Measurements from ENCODE around the gene NHLH1.

NHLH1 gene

GRCh38 chr1:160410406-160411005 is 43.6 kb downstream of the NHLH1 start:
- TF ChIP-seq CTCF (IDR thresholded peaks at IDR 0.05; ENCODE audit: low read depth, low read length) (no peak), POLR2A (IDR thresholded peaks at IDR 0.05; ENCODE audit: extremely low read depth, insufficient read length) (no peak), MAX (IDR thresholded peaks at IDR 0.05; ENCODE audit: low read depth, low read length) (no peak)
- H3K4me3 ChIP-seq (ENCODE audit: low read depth, low read length), result no peak overlapping the region
- no peak for DNase-seq (ENCODE audit: low read depth)

- DNase-seq (ENCODE audit: low read depth), result no peak
- TF ChIP-seq MYC (IDR thresholded peaks at IDR 0.05; ENCODE audit: low read depth, low read length) (no peak), MAX (IDR thresholded peaks at IDR 0.05; ENCODE audit: low read depth, low read length) (no peak), POLR2A (IDR thresholded peaks at IDR 0.05; ENCODE audit: extremely low read depth, insufficient read length) (no peak), CTCF (IDR thresholded peaks at IDR 0.05; ENCODE audit: low read depth, low read length) (no peak)
- H3K4me3 ChIP-seq (ENCODE audit: low read depth, low read length), result no peak overlapping the region
Measured at GRCh38 chr1:160411271-160412027, 44.6 kb downstream of the NHLH1 start.

- no peak for DNase-seq (ENCODE audit: low read depth)
- no peak overlapping the region for H3K4me3 ChIP-seq (ENCODE audit: low read depth, low read length)
- no peak for TF ChIP-seq POLR2A (IDR thresholded peaks at IDR 0.05; ENCODE audit: extremely low read depth, insufficient read length)
Measured at GRCh38 chr1:160412028-160412362, 45.1 kb downstream of the NHLH1 start.

- TF ChIP-seq MYC (IDR thresholded peaks at IDR 0.05; ENCODE audit: low read depth, low read length) (no peak), CTCF (IDR thresholded peaks at IDR 0.05; ENCODE audit: low read depth, low read length) (no peak), MAX (IDR thresholded peaks at IDR 0.05; ENCODE audit: low read depth, low read length) (no peak), POLR2A (IDR thresholded peaks at IDR 0.05; ENCODE audit: extremely low read depth, insufficient read length) (no peak)
- DNase-seq (ENCODE audit: low read depth), result no peak
- H3K4me3 ChIP-seq (ENCODE audit: low read depth, low read length), result no peak overlapping the region
Measured at GRCh38 chr1:160413716-160414115, 46.8 kb downstream of the NHLH1 start.

GRCh38 chr1:160414881-160415280 is 48.0 kb downstream of the NHLH1 start:
- no peak overlapping the region for H3K4me3 ChIP-seq (ENCODE audit: low read depth, low read length)
- no peak for DNase-seq (ENCODE audit: low read depth)
- TF ChIP-seq MYC (IDR thresholded peaks at IDR 0.05; ENCODE audit: low read depth, low read length), result no peak
- no peak for TF ChIP-seq MAX (IDR thresholded peaks at IDR 0.05; ENCODE audit: low read depth, low read length)

GRCh38 chr1:160415696-160416290 is 48.9 kb downstream of the NHLH1 start:
- TF ChIP-seq POLR2A (IDR thresholded peaks at IDR 0.05; ENCODE audit: extremely low read depth, insufficient read length), result no peak
- TF ChIP-seq CTCF (IDR thresholded peaks at IDR 0.05; ENCODE audit: low read depth, low read length), result no peak
- no peak for TF ChIP-seq MYC (IDR thresholded peaks at IDR 0.05; ENCODE audit: low read depth, low read length)
- TF ChIP-seq MAX (IDR thresholded peaks at IDR 0.05; ENCODE audit: low read depth, low read length), result no peak
- H3K4me3 ChIP-seq (ENCODE audit: low read depth, low read length), result no peak overlapping the region
- no peak for DNase-seq (ENCODE audit: low read depth)
